Liver (tissue), 3 donors: ENCODE results near the gene IL26.

ENCODE experiments used
- FOXA1 ChIP-seq: IDR thresholded peaks from 2 replicates; pipeline ENCODE4 v1.6.1; 2016; ENCODE audit warnings: antibody characterized with exemption
- GABPA ChIP-seq, 2 donors: IDR thresholded peaks in 1 of 2; conservative IDR thresholded peaks in 1 of 2; 2 replicates each; pipeline ENCODE4 v1.6.1; 2016; ENCODE audit warnings: antibody characterized with exemption in 2 of 2, mild to moderate bottlenecking in 1 of 2, moderate library complexity in 1 of 2
- HNF4A ChIP-seq, 2 donors: conservative IDR thresholded peaks; 2 replicates each; pipeline ENCODE4 v1.6.1; 2016; ENCODE audit warnings: antibody characterized with exemption in 2 of 2, mild to moderate bottlenecking in 2 of 2
- HNF4G ChIP-seq: IDR thresholded peaks from 2 replicates; pipeline ENCODE4 v1.6.1; 2016; ENCODE audit warnings: antibody characterized with exemption
- JUND ChIP-seq, 2 donors: IDR thresholded peaks; 2 replicates each; pipeline ENCODE4 v1.6.1; 2016; ENCODE audit warnings: antibody characterized with exemption in 2 of 2
- RAD21 ChIP-seq, 2 donors: IDR thresholded peaks; 2 replicates each; pipeline ENCODE4 v1.6.1; 2016; ENCODE audit warnings: antibody characterized with exemption in 2 of 2, mild to moderate bottlenecking in 2 of 2
- SP1 ChIP-seq: IDR thresholded peaks from 2 replicates; pipeline ENCODE4 v1.6.1; 2018; ENCODE audit warnings: antibody characterized with exemption, mild to moderate bottlenecking
- YY1 ChIP-seq: IDR thresholded peaks from 2 replicates; pipeline ENCODE4 v1.6.1; 2016; ENCODE audit warnings: antibody characterized with exemption, mild to moderate bottlenecking
- TF ChIP-seq, protein P1 (sequence below): IDR thresholded peaks from 2 replicates; pipeline ENCODE4 v1.6.1; 2016; ENCODE audit warnings: antibody characterized with exemption, mild to moderate bottlenecking
- TF ChIP-seq, protein P2 (sequence below): fragments of 150-350 bp; IDR thresholded peaks from 2 replicates; pipeline ENCODE4 v1.5.1; 2017; ENCODE audit warnings: improper control_type of control experiment, low read depth, low read length; ENCODE audit not compliant: missing input control
- TF ChIP-seq, protein P3 (sequence below): IDR thresholded peaks from 2 replicates; pipeline ENCODE4 v1.6.1; 2016; ENCODE audit warnings: antibody characterized with exemption
- TF ChIP-seq, protein P4 (sequence below): IDR thresholded peaks from 2 replicates; pipeline ENCODE4 v1.6.1; 2016; ENCODE audit warnings: antibody characterized with exemption
- donor health status: healthy.
- donor health status: healthy.

DNA sequence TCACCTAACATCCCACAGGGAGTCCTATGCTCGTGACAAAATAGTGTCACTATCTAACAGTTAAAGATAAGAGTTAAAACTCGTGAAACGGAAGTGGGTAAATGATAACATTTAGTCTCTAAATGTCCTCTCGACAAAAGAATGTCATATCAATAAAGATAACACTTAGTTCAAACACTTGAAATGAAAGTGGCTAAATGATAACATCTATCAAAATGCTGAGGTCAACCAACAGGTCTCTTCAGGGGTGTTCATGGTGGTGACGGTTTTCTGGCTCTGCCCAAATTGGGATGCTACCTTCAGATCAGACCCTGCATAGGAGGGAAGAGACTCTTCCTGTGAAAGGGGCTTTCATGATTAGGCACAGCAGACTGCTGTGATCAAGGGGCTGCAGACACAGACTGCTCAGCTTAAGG, 22.1 kb downstream of the IL26 start:
- TF ChIP-seq, protein P1, sequence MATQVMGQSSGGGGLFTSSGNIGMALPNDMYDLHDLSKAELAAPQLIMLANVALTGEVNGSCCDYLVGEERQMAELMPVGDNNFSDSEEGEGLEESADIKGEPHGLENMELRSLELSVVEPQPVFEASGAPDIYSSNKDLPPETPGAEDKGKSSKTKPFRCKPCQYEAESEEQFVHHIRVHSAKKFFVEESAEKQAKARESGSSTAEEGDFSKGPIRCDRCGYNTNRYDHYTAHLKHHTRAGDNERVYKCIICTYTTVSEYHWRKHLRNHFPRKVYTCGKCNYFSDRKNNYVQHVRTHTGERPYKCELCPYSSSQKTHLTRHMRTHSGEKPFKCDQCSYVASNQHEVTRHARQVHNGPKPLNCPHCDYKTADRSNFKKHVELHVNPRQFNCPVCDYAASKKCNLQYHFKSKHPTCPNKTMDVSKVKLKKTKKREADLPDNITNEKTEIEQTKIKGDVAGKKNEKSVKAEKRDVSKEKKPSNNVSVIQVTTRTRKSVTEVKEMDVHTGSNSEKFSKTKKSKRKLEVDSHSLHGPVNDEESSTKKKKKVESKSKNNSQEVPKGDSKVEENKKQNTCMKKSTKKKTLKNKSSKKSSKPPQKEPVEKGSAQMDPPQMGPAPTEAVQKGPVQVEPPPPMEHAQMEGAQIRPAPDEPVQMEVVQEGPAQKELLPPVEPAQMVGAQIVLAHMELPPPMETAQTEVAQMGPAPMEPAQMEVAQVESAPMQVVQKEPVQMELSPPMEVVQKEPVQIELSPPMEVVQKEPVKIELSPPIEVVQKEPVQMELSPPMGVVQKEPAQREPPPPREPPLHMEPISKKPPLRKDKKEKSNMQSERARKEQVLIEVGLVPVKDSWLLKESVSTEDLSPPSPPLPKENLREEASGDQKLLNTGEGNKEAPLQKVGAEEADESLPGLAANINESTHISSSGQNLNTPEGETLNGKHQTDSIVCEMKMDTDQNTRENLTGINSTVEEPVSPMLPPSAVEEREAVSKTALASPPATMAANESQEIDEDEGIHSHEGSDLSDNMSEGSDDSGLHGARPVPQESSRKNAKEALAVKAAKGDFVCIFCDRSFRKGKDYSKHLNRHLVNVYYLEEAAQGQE, result no peak
- TF ChIP-seq HNF4A (conservative IDR thresholded peaks at IDR 0.05), result no peak
- TF ChIP-seq, protein P2, sequence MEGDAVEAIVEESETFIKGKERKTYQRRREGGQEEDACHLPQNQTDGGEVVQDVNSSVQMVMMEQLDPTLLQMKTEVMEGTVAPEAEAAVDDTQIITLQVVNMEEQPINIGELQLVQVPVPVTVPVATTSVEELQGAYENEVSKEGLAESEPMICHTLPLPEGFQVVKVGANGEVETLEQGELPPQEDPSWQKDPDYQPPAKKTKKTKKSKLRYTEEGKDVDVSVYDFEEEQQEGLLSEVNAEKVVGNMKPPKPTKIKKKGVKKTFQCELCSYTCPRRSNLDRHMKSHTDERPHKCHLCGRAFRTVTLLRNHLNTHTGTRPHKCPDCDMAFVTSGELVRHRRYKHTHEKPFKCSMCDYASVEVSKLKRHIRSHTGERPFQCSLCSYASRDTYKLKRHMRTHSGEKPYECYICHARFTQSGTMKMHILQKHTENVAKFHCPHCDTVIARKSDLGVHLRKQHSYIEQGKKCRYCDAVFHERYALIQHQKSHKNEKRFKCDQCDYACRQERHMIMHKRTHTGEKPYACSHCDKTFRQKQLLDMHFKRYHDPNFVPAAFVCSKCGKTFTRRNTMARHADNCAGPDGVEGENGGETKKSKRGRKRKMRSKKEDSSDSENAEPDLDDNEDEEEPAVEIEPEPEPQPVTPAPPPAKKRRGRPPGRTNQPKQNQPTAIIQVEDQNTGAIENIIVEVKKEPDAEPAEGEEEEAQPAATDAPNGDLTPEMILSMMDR, result no peak
- TF ChIP-seq SP1, result no peak
- no peak for TF ChIP-seq JUND (IDR thresholded peaks at IDR 0.05)
- no peak for TF ChIP-seq RAD21 (IDR thresholded peaks at IDR 0.05)
- TF ChIP-seq FOXA1, result no peak
- TF ChIP-seq, protein P3, sequence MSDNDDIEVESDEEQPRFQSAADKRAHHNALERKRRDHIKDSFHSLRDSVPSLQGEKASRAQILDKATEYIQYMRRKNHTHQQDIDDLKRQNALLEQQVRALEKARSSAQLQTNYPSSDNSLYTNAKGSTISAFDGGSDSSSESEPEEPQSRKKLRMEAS, result no peak
- TF ChIP-seq YY1, result no peak
- TF ChIP-seq, protein P4, sequence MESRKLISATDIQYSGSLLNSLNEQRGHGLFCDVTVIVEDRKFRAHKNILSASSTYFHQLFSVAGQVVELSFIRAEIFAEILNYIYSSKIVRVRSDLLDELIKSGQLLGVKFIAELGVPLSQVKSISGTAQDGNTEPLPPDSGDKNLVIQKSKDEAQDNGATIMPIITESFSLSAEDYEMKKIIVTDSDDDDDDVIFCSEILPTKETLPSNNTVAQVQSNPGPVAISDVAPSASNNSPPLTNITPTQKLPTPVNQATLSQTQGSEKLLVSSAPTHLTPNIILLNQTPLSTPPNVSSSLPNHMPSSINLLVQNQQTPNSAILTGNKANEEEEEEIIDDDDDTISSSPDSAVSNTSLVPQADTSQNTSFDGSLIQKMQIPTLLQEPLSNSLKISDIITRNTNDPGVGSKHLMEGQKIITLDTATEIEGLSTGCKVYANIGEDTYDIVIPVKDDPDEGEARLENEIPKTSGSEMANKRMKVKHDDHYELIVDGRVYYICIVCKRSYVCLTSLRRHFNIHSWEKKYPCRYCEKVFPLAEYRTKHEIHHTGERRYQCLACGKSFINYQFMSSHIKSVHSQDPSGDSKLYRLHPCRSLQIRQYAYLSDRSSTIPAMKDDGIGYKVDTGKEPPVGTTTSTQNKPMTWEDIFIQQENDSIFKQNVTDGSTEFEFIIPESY, result no peak
- TF ChIP-seq GABPA (IDR thresholded peaks at IDR 0.05 in 1 of 2, conservative IDR thresholded peaks at IDR 0.05 in 1 of 2), result no peak
- no peak for TF ChIP-seq HNF4G
